Stimulated activated CD4-positive, alpha-beta T cell treated with anti-CD3 and anti-CD28 coated beads, Interleukin-4, amount 100 ng/mL, for 24 hours (primary cell): Measurements from ENCODE around the gene NAV2.
"Not testable (repeated sequence)": the region's sequence is repeated elsewhere in the genome, so short reads cannot be mapped to it uniquely, and the experiment has no call there.

Experiments
- DNase-seq: peaks from one replicate; pipeline ENCODE4 v3.0.0-alpha.2; 2020

NAV2 gene

DNA sequence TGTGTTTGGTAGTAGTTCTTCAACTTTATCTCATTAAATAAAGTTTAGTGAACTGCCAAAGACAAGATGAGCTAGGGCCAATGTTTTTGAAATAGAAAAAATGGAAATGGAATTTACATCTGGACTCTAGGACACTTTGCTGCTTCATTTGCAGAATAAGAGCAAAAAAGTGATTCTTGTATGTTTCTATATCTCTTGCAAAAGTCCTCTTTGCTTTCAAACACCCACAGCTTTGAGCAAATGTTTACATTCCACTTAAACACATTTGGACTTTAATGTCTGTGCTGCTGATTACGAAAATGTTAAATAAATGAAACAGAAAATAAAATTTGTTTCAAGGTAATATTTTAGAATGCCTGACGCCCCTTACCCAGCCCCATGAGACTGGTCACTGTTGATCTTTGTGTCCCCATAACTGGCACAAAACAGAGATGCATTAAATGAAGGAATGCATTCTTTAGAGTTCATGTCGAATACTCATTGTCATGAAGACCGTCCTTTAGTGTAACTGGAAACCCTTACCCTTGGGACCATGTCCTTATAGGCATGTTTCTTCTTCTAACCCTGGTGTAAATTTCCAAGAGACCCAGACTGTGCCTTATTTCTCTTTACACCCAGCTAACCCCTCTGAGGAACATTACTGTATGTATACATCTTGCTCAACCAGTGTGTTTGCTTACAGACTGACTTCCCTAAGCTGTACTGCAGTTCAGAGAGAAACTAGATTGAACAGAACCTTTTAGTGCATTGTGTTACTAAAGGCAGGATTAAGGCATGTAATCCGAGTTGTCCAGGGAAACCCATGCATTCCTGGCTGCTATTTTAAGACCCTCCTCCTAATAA, 199.7 kb downstream of the NAV2 start:
- no peak for DNase-seq

DNA sequence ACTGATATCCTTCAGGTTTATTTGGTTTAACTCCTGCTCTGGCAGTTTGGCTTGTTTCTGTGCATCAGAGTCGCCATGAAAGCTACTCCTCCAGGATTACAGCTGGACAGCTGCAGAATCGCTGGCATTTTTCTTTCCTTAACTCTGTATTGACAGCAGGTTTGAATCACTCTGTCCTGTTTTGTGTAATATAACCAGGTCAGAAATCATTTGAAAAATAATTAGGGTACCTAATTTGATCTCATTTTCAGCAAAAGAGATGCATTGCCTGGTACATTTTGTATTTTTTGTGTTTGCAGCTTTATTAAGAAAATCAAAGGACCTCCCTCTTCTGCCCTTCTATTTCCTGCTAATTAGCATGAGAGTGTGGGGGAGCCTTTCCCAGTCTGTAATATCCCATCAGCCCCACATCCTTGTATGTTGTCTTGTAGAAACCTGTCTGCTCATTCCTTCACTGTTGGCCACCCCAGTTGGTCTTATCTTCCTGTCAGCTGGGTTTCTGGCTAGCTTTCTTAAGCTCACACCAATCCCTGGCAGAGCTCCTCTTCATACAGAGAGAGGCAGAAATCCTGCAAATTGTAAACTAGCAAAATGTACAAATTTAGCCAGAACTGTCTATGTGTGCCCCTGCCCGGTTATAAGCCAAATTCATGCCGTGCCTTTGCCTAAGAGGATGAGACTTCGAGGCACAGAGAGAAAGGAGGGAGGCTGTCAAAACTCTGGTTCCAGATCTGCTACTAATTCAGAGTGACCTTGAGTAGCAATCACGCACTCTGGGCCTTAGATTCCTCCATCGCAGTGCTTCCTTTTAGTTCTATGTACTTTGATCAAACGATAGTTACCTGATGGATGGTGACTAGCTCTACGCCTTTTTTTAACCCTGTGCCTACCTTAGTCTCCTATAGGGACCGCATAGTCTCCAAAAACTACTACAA, 200.6 kb downstream of the NAV2 start:
- DNase-seq, result no peak

DNA sequence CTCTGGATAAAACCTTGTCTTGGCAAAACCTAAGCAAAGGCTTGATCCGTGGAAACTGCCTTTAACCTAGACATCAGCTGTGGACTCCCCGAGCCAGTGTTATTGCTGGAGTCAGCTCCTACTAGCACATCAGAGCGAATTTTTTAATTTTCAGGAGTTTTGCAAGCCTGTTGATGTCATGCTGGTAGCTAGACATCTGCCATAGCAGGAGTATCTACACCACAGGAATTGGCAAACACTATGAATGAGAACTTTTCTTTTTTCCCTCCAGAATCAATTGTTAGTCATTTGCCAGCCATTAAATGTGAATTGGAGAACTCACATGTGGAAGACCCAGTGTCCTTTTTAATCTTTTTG, 201.2 kb downstream of the NAV2 start:
- no peak for DNase-seq

DNA sequence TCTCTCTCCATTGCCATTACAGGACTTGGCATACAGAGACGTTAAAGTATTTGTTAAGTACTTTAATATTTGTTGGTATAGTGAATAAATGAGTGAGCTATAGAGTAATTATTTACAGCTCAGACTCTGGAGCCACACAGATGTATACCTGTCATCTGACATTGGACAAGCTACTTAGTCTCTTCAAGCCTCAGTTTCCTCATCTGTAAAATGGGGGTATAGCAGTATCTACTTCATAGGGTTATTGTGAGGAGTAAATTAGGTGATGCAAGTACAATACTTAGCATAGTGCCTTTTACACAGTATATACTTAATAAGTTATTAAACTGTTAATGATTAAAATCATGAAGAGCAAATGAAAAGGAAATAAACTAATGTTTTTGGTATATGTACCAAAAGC, 203.2 kb downstream of the NAV2 start:
- no peak for DNase-seq

DNA sequence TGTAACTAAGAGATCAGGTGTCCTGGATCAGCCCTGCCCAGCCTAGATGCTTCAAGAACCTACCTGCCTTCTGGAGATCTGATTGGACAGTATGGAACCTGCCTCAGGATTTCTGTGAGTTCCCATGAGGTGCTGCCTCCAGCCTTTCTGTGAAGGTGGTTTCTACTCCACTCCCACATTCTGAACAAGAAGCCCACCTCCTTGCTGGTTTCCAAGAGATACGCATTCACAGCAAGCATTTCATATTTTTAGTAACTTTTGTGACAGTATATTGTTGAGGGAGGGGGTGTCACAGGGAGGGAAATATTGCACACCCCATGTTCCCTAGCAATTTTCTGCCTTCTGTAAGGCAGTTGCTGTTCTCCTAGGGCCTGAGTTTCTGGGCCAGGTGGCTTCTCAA, 204.4 kb downstream of the NAV2 start:
- DNase-seq, result no peak

DNA sequence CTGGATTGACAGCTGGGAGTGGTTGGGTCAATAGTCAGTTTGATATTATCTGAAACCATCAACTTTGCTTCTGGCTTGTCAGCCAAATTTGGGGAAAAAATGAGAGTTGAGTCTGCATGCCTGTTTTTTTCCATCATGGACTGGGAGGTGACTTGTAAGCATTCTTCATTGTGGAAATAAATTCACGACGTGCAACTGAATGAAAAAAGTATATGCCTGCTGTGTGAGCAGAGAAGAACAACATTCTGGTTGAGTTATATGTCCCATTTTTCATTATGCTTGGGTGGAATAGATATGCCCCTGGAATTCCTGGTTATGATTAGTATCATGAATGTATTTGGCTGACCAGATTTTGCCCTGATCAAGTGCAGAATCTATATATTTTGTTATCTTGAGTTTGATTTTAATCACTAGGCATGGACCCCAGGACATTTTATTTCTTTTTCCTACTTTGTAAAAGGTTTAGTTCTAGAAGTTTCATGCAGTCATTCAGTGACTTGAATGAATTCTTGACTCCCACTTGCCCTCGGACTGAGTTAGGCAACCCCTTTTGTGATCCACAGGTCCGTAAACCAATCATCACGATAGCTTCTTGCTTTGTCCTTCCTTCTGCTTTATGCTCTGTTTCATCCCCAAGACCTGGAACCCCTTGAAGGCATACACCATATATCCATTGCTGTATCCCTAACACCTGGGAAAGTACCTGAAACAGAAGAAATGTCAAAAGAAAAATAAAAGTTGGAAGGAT, 205.8 kb downstream of the NAV2 start:
- DNase-seq, result no peak

DNA sequence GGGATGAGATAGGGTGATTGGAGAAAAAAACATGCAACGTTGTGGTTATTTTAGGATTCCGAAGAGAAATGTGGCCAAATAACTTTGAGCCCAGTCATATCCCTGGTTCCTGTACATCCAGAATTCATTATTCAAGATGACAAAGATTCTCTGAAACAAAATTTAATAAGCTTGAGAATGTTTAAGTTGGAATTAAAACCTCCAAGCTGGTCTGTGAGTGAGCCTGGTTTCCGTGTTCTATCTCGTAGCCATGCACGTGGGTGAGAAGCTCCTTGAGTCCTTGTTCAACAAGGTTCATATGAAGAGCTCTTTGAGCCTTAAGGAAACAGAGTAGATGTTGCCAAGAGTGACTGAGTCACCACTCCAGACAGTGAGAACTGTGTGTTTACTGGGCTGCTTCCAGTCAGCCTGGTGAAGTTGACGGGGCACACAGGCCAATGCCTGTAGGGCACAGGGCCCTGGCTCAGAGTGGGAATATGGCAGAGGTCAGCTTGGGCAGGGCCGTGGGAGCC, 206.5 kb downstream of the NAV2 start:
- no peak for DNase-seq

DNA sequence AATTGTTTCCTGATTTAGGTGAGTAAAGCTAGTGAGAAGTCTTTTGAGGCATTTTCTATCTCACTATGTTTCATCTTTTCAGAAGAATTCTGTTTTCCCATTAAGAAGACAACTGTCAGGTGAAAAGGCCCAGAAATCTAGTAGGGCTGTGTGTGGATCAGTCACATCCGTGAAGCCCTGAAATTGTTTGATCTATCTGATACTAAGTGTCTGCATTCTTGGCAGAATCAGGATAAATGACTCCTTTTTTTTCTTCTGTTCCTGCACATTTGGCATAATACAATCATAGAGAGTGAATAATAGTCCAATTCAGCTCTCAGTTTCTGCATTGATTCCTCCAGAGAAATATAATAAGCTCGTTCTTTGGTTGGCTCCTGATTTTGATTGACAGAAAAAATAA, 208.3 kb downstream of the NAV2 start:
- DNase-seq, result no peak

DNA sequence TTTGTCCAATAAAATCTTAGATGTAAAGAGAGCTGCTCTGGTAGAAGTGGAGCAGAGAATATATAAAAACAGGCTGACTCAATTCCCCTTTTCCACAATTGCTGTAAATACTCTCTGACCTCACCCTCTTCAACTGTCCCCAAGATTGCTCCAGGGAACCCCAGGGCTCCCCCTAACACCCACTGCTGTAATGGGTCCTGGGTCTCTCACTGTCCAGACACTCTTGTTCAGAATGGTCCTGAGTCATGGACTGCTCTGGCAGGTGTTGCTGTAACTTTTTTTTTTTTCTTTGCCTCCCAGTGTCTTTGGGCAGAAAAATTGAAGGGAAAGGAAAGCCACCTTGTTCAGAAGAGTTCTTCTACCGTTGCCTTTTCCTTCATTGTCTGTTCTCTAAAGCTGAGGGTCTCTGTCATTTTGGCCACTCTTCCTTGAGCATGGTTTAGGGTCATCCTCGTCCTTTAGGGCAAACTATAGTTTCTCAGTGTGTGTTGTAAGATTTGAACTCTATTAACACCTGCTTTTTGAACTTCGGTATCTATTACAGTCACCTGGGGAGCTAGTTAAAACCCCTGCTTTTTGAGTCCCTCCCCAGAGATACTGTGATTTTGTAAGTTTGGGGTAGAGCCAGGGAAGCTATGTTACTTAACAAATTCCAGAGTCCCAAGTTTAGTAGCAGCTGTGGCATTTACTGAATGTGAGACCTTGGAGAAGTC, 209.5 kb downstream of the NAV2 start:
- no peak for DNase-seq

DNA sequence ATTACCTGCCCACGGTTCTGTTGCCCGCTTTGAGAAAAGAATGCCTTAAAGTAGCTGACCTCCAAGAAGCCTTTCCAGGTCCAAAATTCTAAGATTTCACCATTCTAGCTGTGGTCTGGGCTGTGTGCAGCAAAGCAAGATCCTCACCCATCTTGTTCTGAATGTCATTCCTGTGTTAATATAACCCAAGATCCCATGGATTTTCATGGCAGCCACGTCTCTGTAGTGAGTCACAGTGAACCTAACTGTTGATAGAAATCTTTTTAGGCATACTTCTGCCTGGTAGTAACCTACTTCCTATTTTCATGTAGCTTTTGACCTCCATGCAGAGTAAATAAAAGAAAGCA, 210.0 kb downstream of the NAV2 start:
- no peak for DNase-seq

DNA sequence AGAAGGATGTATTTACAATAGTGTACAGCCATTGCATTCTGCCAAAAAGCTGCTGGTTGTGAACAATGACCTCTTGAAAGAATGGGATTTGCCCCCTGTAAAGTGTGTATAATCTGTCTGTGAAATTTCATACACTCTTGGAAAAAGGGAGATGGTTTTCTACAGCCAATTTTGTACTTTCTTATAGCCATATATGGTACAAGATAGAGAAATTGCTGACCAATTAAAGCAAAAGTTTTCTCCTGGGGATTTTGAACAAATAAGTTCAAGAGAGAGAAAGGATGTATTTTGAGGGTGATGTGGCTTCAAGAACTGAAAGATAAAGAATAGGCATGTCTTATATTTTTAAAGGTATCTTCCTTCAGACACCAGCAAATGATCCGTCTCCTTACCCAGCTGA, 211.0 kb downstream of the NAV2 start:
- DNase-seq, result no peak

DNA sequence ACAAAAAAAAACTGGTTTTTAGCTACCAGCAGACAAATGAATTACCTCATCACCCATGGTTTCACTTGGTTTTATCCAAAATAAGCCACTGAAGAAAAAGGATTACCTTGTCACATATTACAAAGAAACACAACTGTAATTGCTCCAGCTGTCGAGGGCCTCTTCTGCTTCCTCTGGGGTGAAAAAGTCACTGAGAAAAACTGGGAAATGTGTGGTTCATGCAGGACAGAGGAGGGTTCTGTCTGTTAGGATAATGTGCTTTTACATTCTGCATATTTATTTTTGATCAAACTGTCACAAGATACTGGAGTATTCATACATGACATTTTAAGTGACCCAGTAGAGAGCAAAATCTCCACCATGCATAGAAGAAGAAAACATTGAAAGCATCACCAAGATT, 211.7 kb downstream of the NAV2 start:
- DNase-seq, result no peak

DNA sequence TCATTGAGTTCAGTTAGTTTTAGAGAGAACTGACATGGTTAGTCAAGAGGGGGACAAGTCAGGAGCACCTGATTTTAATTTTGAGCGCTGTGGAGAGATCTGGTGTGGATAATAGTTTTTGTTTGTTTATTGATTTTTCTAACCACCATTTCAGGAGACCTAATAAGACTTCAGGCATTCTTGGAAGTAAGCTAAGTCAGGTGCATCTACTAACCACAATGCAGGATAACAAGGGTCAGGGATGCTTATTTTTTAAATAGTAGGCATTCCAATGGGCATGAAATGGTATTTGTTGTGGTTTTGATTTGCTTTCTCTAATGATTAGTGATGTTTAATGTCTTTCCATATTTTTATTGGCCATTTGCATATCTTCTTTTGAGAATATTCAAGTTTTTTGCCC, 212.1 kb downstream of the NAV2 start:
- DNase-seq, result no peak

DNA sequence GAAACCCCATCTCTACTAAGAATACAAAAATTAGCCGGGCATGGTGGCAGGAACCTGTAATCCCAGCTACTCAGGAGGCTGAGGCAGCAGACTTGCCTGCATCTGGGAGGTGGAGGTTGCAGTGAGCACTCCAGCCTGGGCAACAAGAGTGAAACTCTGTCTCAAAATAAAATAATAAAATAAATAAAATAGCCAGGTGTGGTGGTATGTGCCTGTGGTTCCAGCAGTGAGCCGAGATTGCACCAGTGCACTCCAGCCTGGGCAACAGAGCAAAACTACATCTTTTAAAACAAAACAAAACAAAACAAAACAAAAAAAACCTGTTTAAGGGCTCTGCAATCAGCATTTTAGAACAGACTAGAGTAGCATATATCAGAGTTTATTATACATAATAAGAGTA, 214.8 kb downstream of the NAV2 start:
- not testable (repeated sequence) for DNase-seq

DNA sequence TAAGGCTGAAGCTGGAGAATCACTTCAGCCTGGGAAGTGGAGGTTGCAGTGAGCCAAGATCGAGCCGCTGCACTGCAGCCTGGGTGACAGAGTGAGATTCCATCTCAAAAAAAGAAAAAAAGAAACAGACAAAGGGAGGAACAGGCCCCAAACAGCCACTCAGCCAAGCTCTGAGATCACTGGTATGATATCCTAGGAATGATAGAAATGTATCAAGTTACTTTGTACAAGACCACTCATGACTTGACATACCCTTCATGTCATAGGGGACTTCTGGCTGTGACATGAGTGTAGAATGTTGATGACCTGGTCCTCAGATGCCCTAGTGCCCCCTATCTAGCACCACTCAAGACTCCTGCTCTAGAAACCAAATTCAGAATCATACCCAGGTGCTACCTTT, 216.5 kb downstream of the NAV2 start:
- DNase-seq, result no peak

DNA sequence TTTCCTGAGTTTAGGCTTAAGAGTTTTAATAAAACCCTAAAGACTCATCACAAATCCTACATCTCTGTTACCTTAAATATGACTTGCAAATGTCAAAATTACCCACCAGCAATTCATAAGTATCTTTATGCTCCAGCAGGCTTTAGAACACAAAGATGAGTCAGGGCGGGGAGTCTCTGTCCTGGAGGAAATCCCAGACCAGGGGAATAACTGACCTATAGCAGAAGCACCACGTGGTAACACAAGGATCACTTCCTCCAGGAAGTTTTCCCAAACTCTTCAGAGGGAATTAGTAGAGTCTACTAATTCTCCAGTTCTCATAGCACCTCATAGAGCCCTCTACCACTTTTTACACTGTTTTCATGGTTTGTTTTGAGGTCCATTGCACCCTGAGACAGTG, 217.0 kb downstream of the NAV2 start:
- DNase-seq, result no peak

DNA sequence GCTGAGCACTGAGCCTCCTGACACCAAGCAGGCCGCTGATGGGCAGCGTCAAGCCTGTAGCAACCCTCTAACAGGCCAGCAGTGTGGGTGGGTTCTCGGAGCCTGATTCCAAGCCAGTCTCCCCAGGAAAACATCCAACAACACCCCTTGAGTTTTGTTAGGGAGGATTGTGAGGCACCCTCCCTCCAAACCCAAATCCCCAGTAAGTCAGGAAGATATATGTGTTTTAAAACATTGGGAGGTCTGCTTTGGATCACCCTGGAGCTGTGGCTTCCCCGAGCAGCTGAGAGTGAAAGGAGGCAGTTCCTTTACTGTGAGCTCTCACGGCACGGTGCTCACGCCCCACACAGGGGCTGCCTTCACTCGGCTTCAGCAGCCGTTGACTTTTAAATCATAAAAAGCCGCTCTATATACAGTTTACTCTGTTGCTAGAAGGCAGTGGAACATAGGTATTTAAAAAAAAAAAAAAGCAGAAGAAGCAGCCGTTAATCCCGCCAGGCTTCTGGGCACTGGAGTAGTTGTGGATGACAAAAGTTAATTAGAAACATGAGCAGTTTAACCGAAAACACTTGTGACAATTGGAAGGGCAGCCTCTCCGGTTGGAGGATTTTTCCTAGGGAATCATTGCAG, 218.6 kb downstream of the NAV2 start:
- no peak for DNase-seq

DNA sequence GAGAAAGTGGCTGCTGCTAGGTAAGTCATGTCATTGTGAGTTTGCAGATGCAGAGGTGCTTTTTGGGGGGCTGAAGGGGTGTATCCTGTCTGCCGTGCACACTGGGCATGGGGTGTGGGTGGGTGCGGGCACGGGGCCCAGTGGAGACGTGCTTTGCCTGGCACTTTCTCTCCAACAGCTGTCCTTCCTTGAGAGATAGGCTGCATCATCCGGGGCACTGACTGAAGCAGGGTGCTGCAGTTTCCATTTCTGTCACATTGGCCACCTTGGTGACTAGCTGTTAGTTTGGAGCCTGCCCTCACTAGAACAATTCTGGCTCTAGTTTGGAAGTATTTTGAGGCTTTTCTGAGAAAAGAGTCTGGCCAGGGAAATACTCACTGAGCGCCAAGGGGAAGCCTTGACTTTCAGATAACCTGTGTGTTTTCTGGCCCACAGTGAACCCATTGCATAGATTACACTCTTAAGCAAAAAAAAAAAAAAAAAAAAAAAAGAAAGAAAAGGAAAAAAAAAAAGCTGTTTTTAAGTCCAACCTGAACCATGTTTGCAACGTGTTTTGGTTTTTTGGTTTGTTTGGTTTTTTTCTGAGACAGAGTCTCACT, 219.2 kb downstream of the NAV2 start:
- no peak for DNase-seq

DNA sequence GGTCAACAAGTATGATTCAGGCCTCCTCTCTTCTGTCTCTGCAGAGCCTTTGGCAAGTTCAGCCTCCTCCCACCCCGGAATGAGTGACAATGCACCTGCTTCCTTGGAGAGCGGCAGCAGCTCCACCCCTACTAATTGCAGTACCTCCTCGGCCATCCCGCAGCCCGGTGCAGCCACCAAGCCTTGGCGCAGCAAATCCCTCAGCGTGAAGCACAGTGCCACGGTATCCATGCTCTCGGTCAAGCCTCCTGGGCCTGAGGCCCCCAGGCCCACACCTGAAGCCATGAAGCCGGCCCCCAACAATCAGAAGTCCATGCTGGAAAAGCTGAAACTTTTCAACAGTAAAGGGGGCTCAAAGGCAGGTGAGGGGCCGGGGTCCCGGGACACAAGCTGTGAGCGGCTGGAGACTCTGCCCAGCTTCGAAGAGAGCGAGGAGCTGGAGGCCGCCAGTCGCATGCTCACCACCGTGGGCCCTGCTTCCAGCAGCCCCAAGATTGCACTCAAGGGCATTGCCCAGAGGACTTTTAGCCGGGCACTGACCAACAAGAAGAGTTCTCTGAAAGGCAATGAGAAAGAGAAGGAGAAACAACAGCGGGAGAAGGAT, 220.6 kb downstream of the NAV2 start:
- DNase-seq, result no peak

DNA sequence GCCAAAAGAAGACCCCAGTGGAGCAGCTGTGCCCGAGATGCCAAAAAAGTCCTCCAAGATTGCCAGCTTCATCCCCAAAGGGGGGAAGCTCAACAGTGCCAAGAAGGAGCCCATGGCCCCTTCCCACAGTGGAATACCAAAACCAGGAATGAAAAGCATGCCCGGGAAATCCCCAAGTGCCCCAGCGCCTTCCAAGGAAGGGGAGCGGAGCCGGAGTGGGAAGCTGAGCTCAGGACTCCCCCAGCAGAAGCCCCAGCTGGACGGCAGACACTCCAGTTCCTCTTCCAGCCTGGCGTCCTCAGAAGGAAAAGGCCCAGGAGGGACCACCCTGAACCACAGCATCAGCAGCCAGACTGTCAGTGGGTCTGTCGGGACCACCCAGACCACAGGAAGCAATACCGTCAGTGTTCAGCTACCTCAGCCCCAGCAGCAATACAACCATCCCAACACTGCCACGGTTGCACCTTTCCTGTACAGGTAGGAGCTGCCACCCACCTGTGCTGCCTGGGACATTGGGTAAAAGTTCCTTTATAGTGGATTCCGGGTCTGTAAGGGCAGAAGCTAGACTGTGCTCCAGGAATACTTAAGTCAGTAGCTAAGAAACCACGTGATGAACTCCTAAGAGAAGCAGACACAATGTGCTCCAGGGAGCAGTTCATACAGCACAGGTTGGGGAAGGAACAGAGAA, 221.3 kb downstream of the NAV2 start:
- DNase-seq, result no peak

DNA sequence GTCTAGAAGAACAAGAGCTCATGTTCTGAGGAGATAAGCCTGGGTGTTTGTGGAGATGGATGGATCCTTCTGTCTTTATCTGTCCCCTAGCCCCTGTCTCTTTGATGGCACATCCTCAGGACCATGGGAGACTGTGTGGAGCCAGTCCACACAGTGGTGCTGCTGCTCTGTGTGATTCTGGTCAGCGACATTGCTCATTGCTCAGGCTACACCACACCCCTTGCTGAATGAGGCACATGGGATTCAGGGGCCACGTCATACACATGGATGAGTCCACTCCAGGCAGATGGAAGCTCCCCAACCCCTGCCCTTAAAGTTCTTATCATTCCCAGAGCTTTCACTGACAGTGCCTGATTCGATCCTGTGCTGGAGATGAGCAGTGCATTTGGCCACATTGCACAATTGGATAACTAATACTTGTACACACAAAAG, 222.2 kb downstream of the NAV2 start:
- DNase-seq, result no peak
